ENCODE results near the gene ACTR1B.
"Not testable (repeated sequence)": the region's sequence is repeated elsewhere in the genome, so short reads cannot be mapped to it uniquely, and the experiment has no call there.

Gene ACTR1B

GRCh38 chr2:97618939-97619827 lies 44.7 kb downstream of the ACTR1B start:
- peaks cover 34% of the 10 kb centered on the region for H3K4me1 Mint-ChIP-seq
- not testable (repeated sequence) for H3K36me3 Mint-ChIP-seq (ENCODE audit: low read depth); H3K27ac Mint-ChIP-seq; H3K9me3 Mint-ChIP-seq; H3K4me3 Mint-ChIP-seq; H3K27me3 Mint-ChIP-seq (ENCODE audit: low read depth, poor library complexity); DNase-seq

- no peak overlapping the region for H3K4me3 Mint-ChIP-seq
- TF ChIP-seq, protein P1, sequence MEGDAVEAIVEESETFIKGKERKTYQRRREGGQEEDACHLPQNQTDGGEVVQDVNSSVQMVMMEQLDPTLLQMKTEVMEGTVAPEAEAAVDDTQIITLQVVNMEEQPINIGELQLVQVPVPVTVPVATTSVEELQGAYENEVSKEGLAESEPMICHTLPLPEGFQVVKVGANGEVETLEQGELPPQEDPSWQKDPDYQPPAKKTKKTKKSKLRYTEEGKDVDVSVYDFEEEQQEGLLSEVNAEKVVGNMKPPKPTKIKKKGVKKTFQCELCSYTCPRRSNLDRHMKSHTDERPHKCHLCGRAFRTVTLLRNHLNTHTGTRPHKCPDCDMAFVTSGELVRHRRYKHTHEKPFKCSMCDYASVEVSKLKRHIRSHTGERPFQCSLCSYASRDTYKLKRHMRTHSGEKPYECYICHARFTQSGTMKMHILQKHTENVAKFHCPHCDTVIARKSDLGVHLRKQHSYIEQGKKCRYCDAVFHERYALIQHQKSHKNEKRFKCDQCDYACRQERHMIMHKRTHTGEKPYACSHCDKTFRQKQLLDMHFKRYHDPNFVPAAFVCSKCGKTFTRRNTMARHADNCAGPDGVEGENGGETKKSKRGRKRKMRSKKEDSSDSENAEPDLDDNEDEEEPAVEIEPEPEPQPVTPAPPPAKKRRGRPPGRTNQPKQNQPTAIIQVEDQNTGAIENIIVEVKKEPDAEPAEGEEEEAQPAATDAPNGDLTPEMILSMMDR (IDR thresholded peaks at IDR 0.05) = no peak
- H3K27me3 Mint-ChIP-seq (ENCODE audit: low read depth, poor library complexity) = peaks cover 4% of the 10 kb centered on the region
- no peaks in the 10 kb centered on the region for H3K36me3 Mint-ChIP-seq (ENCODE audit: low read depth)
- DNase-seq = no peak
- H3K27ac Mint-ChIP-seq = no peak overlapping the region
- H3K9me3 Mint-ChIP-seq = no peaks in the 10 kb centered on the region
- H3K4me1 Mint-ChIP-seq = peaks cover 22% of the 10 kb centered on the region
These were observed 45.9 kb downstream of the ACTR1B start for GRCh38 chr2:97617911-97618310.

GRCh38 chr2:97615746-97616145 lies 48.1 kb downstream of the ACTR1B start:
- H3K4me1 Mint-ChIP-seq = peaks cover 18% of the 10 kb centered on the region
- DNase-seq; H3K36me3 Mint-ChIP-seq (ENCODE audit: low read depth); H3K27ac Mint-ChIP-seq; H3K9me3 Mint-ChIP-seq; H3K4me3 Mint-ChIP-seq; H3K27me3 Mint-ChIP-seq (ENCODE audit: low read depth, poor library complexity): not testable (repeated sequence)

GRCh38 chr2:97611895-97612294 lies 51.9 kb downstream of the ACTR1B start:
- H3K36me3 Mint-ChIP-seq (ENCODE audit: low read depth); H3K27me3 Mint-ChIP-seq (ENCODE audit: low read depth, poor library complexity); H3K4me1 Mint-ChIP-seq; H3K4me3 Mint-ChIP-seq; H3K27ac Mint-ChIP-seq; H3K9me3 Mint-ChIP-seq; DNase-seq: not testable (repeated sequence)

- not testable (repeated sequence) for H3K4me3 Mint-ChIP-seq; H3K27ac Mint-ChIP-seq; H3K27me3 Mint-ChIP-seq (ENCODE audit: low read depth, poor library complexity); H3K36me3 Mint-ChIP-seq (ENCODE audit: low read depth); H3K4me1 Mint-ChIP-seq; H3K9me3 Mint-ChIP-seq; DNase-seq
These were observed 55.1 kb downstream of the ACTR1B start for GRCh38 chr2:97608745-97609144.

Data from nephron progenitor cell (in vitro differentiated cells).